Cardiac fibroblast (primary cell): ENCODE data around the gene PSMG1.

Experiments used
- DNase-seq, 2 donors: peaks; one replicate each; pipeline versions ENCODE4 v3.0.0 to v3.0.0-alpha.2; 2010; ENCODE audit warnings: low read depth in 2 of 2
- H3K4me3 ChIP-seq, 2 donors: replicated peaks in 1 of 2; 1 replicate in 1 of 2; 2 replicates in 1 of 2; pipeline ENCODE4 v1.5.1; 2011; ENCODE audit warnings: low read depth in 2 of 2, low read length in 2 of 2, mild to moderate bottlenecking in 2 of 2, moderate library complexity in 1 of 2
- CTCF ChIP-seq: IDR thresholded peaks from one replicate; pipeline ENCODE4 v1.5.1; 2011; ENCODE audit warnings: low read depth, mild to moderate bottlenecking, low read length, inconsistent platforms

The PSMG1 gene

GRCh38 chr21:39149882-39150281, 33.4 kb downstream of the PSMG1 start:
- no peak for DNase-seq
- H3K4me3 ChIP-seq = no peak overlapping the region
- no peak for TF ChIP-seq CTCF

- no peak for DNase-seq
- no peak for TF ChIP-seq CTCF
- no peak overlapping the region for H3K4me3 ChIP-seq
These were observed 34.3 kb downstream of the PSMG1 start for GRCh38 chr21:39148975-39149374.

GRCh38 chr21:39144191-39144590, 39.1 kb downstream of the PSMG1 start:
- TF ChIP-seq CTCF = no peak

GRCh38 chr21:39142972-39143371, 40.3 kb downstream of the PSMG1 start:
- H3K4me3 ChIP-seq = no peak overlapping the region
- no peak for TF ChIP-seq CTCF
- DNase-seq = no peak

More at GRCh38 chr21:39144191-39144590, 39.1 kb downstream of the PSMG1 start:
- no peak overlapping the region for H3K4me3 ChIP-seq
- DNase-seq = no peak

- peak; percentile 24 to 83 for DNase-seq
- no peak overlapping the region for H3K4me3 ChIP-seq
- TF ChIP-seq CTCF = no peak
These were observed 41.7 kb downstream of the PSMG1 start for GRCh38 chr21:39141502-39141901.

GRCh38 chr21:39137248-39138178, 45.7 kb downstream of the PSMG1 start:
- H3K4me3 ChIP-seq = no peak overlapping the region
- peak in 1 of 2 donors; percentile 68 for DNase-seq
- no peak for TF ChIP-seq CTCF
